Trophoblast cell (in vitro differentiated cells and primary cell): Measurements from ENCODE around the gene FOXO6.

ENCODE experiments used
- DNase-seq, 2 donors: peaks; one replicate each; pipeline ENCODE4 v3.0.0-alpha.2; 2016
- H2AFZ ChIP-seq: 2 replicates; pipeline ENCODE4 v1.6.1; 2013; ENCODE audit warnings: low read length, moderate library complexity, mild to moderate bottlenecking; ENCODE audit not compliant: insufficient read depth, poor library complexity
- H2AK5ac ChIP-seq: 2 replicates; pipeline ENCODE4 v1.6.1; 2013; ENCODE audit warnings: mild to moderate bottlenecking, low read length
- H2BK120ac ChIP-seq: 2 replicates; pipeline ENCODE4 v1.6.1; 2013; ENCODE audit warnings: low read length, mild to moderate bottlenecking, moderate library complexity; ENCODE audit not compliant: insufficient read depth, poor library complexity
- H2BK12ac ChIP-seq: 2 replicates; pipeline ENCODE4 v1.6.1; 2013; ENCODE audit warnings: mild to moderate bottlenecking, low read length, moderate library complexity
- H2BK5ac ChIP-seq: 2 replicates; pipeline ENCODE4 v1.6.1; 2013; ENCODE audit warnings: low read length, low read depth, moderate library complexity, mild to moderate bottlenecking; ENCODE audit not compliant: poor library complexity
- H3K14ac ChIP-seq: 2 replicates; pipeline ENCODE4 v1.6.1; 2013; ENCODE audit warnings: mild to moderate bottlenecking, low read length
- H3K18ac ChIP-seq: 2 replicates; pipeline ENCODE4 v1.6.1; 2013; ENCODE audit warnings: mild to moderate bottlenecking, low read length
- H3K23ac ChIP-seq: 2 replicates; pipeline ENCODE4 v1.6.1; 2013; ENCODE audit warnings: low read length
- H3K27ac ChIP-seq: 2 replicates; pipeline ENCODE4 v1.5.1; 2013; ENCODE audit warnings: low read depth, mild to moderate bottlenecking, inconsistent platforms, low read length, moderate library complexity
- H3K27me3 ChIP-seq: 2 replicates; pipeline ENCODE4 v1.6.1; 2013; ENCODE audit warnings: inconsistent platforms, mild to moderate bottlenecking, low read length, moderate library complexity; ENCODE audit not compliant: insufficient read depth
- H3K36me3 ChIP-seq, 2 experiments: 1 replicate in 1 of 2; 2 replicates in 1 of 2; pipeline ENCODE4 v1.6.1; 2013; ENCODE audit warnings: low read length in 2 of 2, mild to moderate bottlenecking in 2 of 2, moderate library complexity in 1 of 2; ENCODE audit not compliant: insufficient read depth in 2 of 2, control insufficient read depth in 1 of 2
- H3K4ac ChIP-seq: 2 replicates; pipeline ENCODE4 v1.6.1; 2013; ENCODE audit warnings: low read depth, mild to moderate bottlenecking, low read length, moderate library complexity
- H3K4me1 ChIP-seq, 2 experiments: 1 replicate in 1 of 2; 2 replicates in 1 of 2; pipeline ENCODE4 v1.6.1; 2013; ENCODE audit warnings: low read length in 2 of 2, mild to moderate bottlenecking in 2 of 2, moderate library complexity in 1 of 2; ENCODE audit not compliant: insufficient read depth in 2 of 2, control insufficient read depth in 1 of 2
- H3K4me2 ChIP-seq: 2 replicates; pipeline ENCODE4 v1.6.1; 2013; ENCODE audit warnings: inconsistent platforms, mild to moderate bottlenecking, low read length, moderate library complexity
- H3K4me3 ChIP-seq: 2 replicates; pipeline ENCODE4 v1.5.1; 2013; ENCODE audit warnings: mild to moderate bottlenecking, low read depth, low read length, inconsistent platforms
- H3K79me1 ChIP-seq: one replicate; pipeline ENCODE4 v1.6.1; 2013; ENCODE audit warnings: low read length
- H3K79me2 ChIP-seq: 2 replicates; pipeline ENCODE4 v1.6.1; 2013; ENCODE audit warnings: low read length, mild to moderate bottlenecking; ENCODE audit not compliant: control insufficient read depth, insufficient read depth, poor library complexity
- H3K9ac ChIP-seq: 2 replicates; pipeline ENCODE4 v1.6.1; 2013; ENCODE audit warnings: mild to moderate bottlenecking, low read length
- H3K9me3 ChIP-seq: 2 replicates; pipeline ENCODE4 v1.6.1; 2013; ENCODE audit warnings: low read depth, mild to moderate bottlenecking, control low read depth, inconsistent platforms, low read length; ENCODE audit not compliant: insufficient read depth
- H4K12ac ChIP-seq: 2 replicates; pipeline ENCODE4 v1.6.1; 2013; ENCODE audit warnings: low read depth, mild to moderate bottlenecking, low read length, moderate library complexity
- H4K8ac ChIP-seq: 2 replicates; pipeline ENCODE4 v1.6.1; 2013; ENCODE audit warnings: low read depth, mild to moderate bottlenecking, low read length, moderate library complexity
- H4K91ac ChIP-seq: one replicate; pipeline ENCODE4 v1.6.1; 2013; ENCODE audit warnings: low read depth, mild to moderate bottlenecking, low read length, moderate library complexity
- WGBS: extraction: QIAGEN DNeasy Blood & Tissue Kit; methylation state at CpG from one replicate; pipeline ENCODE4 v1.1.7; 2013; ENCODE audit warnings: missing lambda C conversion rate; ENCODE audit not compliant: insufficient read length, insufficient coverage; ENCODE audit errors: extremely low coverage; 5-methylcytosine and 5-hydroxymethylcytosine counted together

Gene FOXO6

GRCh38 chr1:41368801-41369200 is 7.6 kb downstream of the FOXO6 start:
- Histone ChIP-seq H3K9me3 (peaks cover 2% of the 10 kb centered on the region), H3K79me1 (peaks cover 14% of the 10 kb centered on the region), H3K27me3 (no peaks in the 10 kb centered on the region), H3K27ac (no peak overlapping the region), H3K4ac (no peak overlapping the region), H3K4me1 (peaks cover 32 to 46% of the 10 kb centered on the region in 2 experiments), H3K36me3 (peaks cover 3 to 6% of the 10 kb centered on the region in 2 experiments), H2BK120ac (no peak overlapping the region), H2BK12ac (peak overlapping the region; percentile 25), H4K8ac (no peak overlapping the region), H3K9ac (no peak overlapping the region), H3K23ac (no peak overlapping the region), H4K12ac (no peak overlapping the region), H3K79me2 (peaks cover 3% of the 10 kb centered on the region), H3K4me3 (no peak overlapping the region), H3K4me2 (no peak overlapping the region), H3K18ac (peak overlapping the region; percentile 26), H2BK5ac (no peak overlapping the region), H4K91ac (no peak overlapping the region), H2AK5ac (no peak overlapping the region), H3K14ac (no peak overlapping the region), H2AFZ (no peak overlapping the region)
- WGBS = no CpG with 5 or more reads among the region's 7 CpGs
- DNase-seq = peak; percentile 54 to 62

GRCh38 chr1:41369531-41369930 is 8.3 kb downstream of the FOXO6 start:
- H3K4ac ChIP-seq = no peak overlapping the region
- H3K79me1 ChIP-seq = peaks cover 14% of the 10 kb centered on the region
- peaks cover 7 to 10% of the 10 kb centered on the region in 2 experiments for H3K36me3 ChIP-seq
- H3K18ac ChIP-seq = no peak overlapping the region
- no peak overlapping the region for H4K12ac ChIP-seq
- no peaks in the 10 kb centered on the region for H3K27me3 ChIP-seq
- peaks cover 2% of the 10 kb centered on the region for H3K9me3 ChIP-seq
- H4K91ac ChIP-seq = no peak overlapping the region
- DNase-seq = no peak
- no peak overlapping the region for H3K9ac ChIP-seq
- no peak overlapping the region for H3K4me2 ChIP-seq
- H3K14ac ChIP-seq = no peak overlapping the region
- H3K27ac ChIP-seq = no peak overlapping the region
- H3K23ac ChIP-seq = no peak overlapping the region
- H3K4me1 ChIP-seq = peaks cover 32 to 46% of the 10 kb centered on the region in 2 experiments
- no peak overlapping the region for H3K4me3 ChIP-seq
- no peak overlapping the region for H4K8ac ChIP-seq
- peaks cover 3% of the 10 kb centered on the region for H3K79me2 ChIP-seq
- no peak overlapping the region for H2BK5ac ChIP-seq
- no peak overlapping the region for H2BK120ac ChIP-seq
- H2BK12ac ChIP-seq = no peak overlapping the region
- no peak overlapping the region for H2AFZ ChIP-seq
- no CpG with 5 or more reads among the region's 2 CpGs for WGBS
- no peak overlapping the region for H2AK5ac ChIP-seq

GRCh38 chr1:41370225-41370624 is 9.0 kb downstream of the FOXO6 start:
- no CpG with 5 or more reads among the region's 4 CpGs for WGBS
- no peak overlapping the region for H4K12ac ChIP-seq
- H3K27ac ChIP-seq = no peak overlapping the region
- peaks cover 14% of the 10 kb centered on the region for H3K79me1 ChIP-seq
- no peak overlapping the region for H4K91ac ChIP-seq
- H2AK5ac ChIP-seq = no peak overlapping the region
- no peak overlapping the region for H3K9ac ChIP-seq
- no peak overlapping the region for H2AFZ ChIP-seq
- H3K14ac ChIP-seq = no peak overlapping the region
- no peak overlapping the region for H3K4me2 ChIP-seq
- H3K18ac ChIP-seq = no peak overlapping the region
- H2BK120ac ChIP-seq = no peak overlapping the region
- H3K79me2 ChIP-seq = peaks cover 3% of the 10 kb centered on the region
- no peak overlapping the region for H3K4me3 ChIP-seq
- H3K27me3 ChIP-seq = no peaks in the 10 kb centered on the region
- H3K4me1 ChIP-seq = peaks cover 32 to 45% of the 10 kb centered on the region in 2 experiments
- no peak overlapping the region for H3K23ac ChIP-seq
- no peak overlapping the region for H2BK12ac ChIP-seq
- no peak overlapping the region for H4K8ac ChIP-seq
- no peak overlapping the region for H3K4ac ChIP-seq
- DNase-seq = peak; percentile 67 to 81
- H3K9me3 ChIP-seq = peaks cover 1% of the 10 kb centered on the region
- no peak overlapping the region for H2BK5ac ChIP-seq
- H3K36me3 ChIP-seq = peaks cover 7 to 10% of the 10 kb centered on the region in 2 experiments

- Histone ChIP-seq H3K18ac (no peak overlapping the region), H2BK120ac (no peak overlapping the region)
- WGBS = no CpG with 5 or more reads among the region's 5 CpGs
These were observed 9.7 kb downstream of the FOXO6 start for GRCh38 chr1:41370756-41371420.

More at GRCh38 chr1:41370756-41371420, 9.7 kb downstream of the FOXO6 start:
- Histone ChIP-seq H3K4me2 (no peak overlapping the region), H3K9ac (no peak overlapping the region), H3K9me3 (no peaks in the 10 kb centered on the region), H3K27me3 (no peaks in the 10 kb centered on the region), H3K23ac (no peak overlapping the region), H2AFZ (no peak overlapping the region), H3K4me3 (no peak overlapping the region), H3K4ac (no peak overlapping the region), H3K27ac (peak overlapping the region; percentile 3), H3K14ac (no peak overlapping the region), H3K36me3 (peaks cover 7 to 10% of the 10 kb centered on the region in 2 experiments), H2BK5ac (no peak overlapping the region), H4K91ac (no peak overlapping the region), H3K4me1 (peaks cover 31 to 39% of the 10 kb centered on the region in 2 experiments), H3K79me2 (peaks cover 3% of the 10 kb centered on the region), H4K8ac (no peak overlapping the region), H2AK5ac (no peak overlapping the region), H2BK12ac (peak overlapping the region; percentile 4), H3K79me1 (peaks cover 13% of the 10 kb centered on the region), H4K12ac (no peak overlapping the region)
- DNase-seq = peak in 1 of 2 donors; percentile 25
